T-cell (primary cell): Measurements from ENCODE around the gene SLC9B1. TPM values are rescaled to one million over a fixed set of nuclear protein-coding genes. Genes with fewer than 3 reads are reported as not detected.

Experiments
- ATAC-seq, 4 experiments: fragments of 200-7000 bp in 3 of 4; fragments of 150-1000 bp in 1 of 4; cut with Tn5 transposase; replicated peaks in 1 of 4; 1 replicate in 3 of 4; 2 replicates in 1 of 4; pipeline ENCODE4 v1.10.0; 2021; ENCODE audit warnings: moderate library complexity in 3 of 4, mild to moderate bottlenecking in 2 of 4, moderate number of reproducible peaks in 1 of 4
- CTCF ChIA-PET, 2 donors: fragments of 300-600 bp; sonication (Branson Sonifier 250); formaldehyde crosslinking; loops; one replicate each; lab custom pipeline; 2022; ENCODE audit warnings: antibody characterized with exemption in 2 of 2; lab: Charles Lee
- POLR2A ChIA-PET, 2 donors: fragments of 300-600 bp; sonication (Branson Sonifier 250); formaldehyde crosslinking; loops; one replicate each; lab custom pipeline; 2022; ENCODE audit warnings: antibody characterized with exemption in 2 of 2; lab: Charles Lee
- DNase-seq, 35 experiments: peaks; one replicate each; pipeline versions ENCODE4 v3.0.0 to v3.0.0-alpha.2; 2013 to 2023
- H3K27ac ChIP-seq: one replicate; pipeline ENCODE4 v1.5.1; 2013; ENCODE audit warnings: low read length
- H3K27me3 ChIP-seq, 2 experiments: replicated peaks in 1 of 2; 1 replicate in 1 of 2; 2 replicates in 1 of 2; pipeline versions ENCODE4 v1.6.1 to v1.7.0; 2013; ENCODE audit warnings: low read length in 1 of 2, mixed read lengths in 1 of 2; ENCODE audit not compliant: control insufficient read depth in 2 of 2, insufficient read depth in 2 of 2; ENCODE audit errors: extremely low read depth in 1 of 2
- H3K36me3 ChIP-seq, 2 donors: 1 replicate in 1 of 2; 2 replicates in 1 of 2; pipeline versions ENCODE4 v1.6.1 to v1.7.0; 2013; ENCODE audit warnings: low read length in 1 of 2; ENCODE audit not compliant: control insufficient read depth in 2 of 2, insufficient read depth in 1 of 2; ENCODE audit errors: extremely low read depth in 1 of 2
- H3K4me1 ChIP-seq, 2 experiments: 1 replicate in 1 of 2; 2 replicates in 1 of 2; pipeline versions ENCODE4 v1.6.1 to v1.7.0; 2013; ENCODE audit warnings: low read length in 2 of 2, mixed read lengths in 1 of 2; ENCODE audit not compliant: insufficient read depth in 2 of 2, control insufficient read depth in 1 of 2; ENCODE audit errors: extremely low read depth in 1 of 2
- H3K4me3 ChIP-seq, 2 donors: 1 replicate in 1 of 2; 2 replicates in 1 of 2; pipeline versions ENCODE4 v1.5.1 to v1.7.0; 2013; ENCODE audit warnings: mild to moderate bottlenecking in 2 of 2, low read length in 1 of 2, moderate library complexity in 1 of 2; ENCODE audit not compliant: control insufficient read depth in 1 of 2; ENCODE audit errors: extremely low read depth in 1 of 2
- H3K9me3 ChIP-seq: 2 replicates; pipeline ENCODE4 v1.7.0; 2013
- H3K27ac Mint-ChIP-seq, 2 donors: one replicate each; pipeline ENCODE4 v1.8.0; 2020 to 2021; ENCODE audit warnings: mild to moderate bottlenecking in 2 of 2, mixed read lengths in 2 of 2
- H3K27me3 Mint-ChIP-seq, 2 donors: one replicate each; pipeline ENCODE4 v1.8.0; 2021 to 2022; ENCODE audit warnings: mixed read lengths in 2 of 2
- H3K36me3 Mint-ChIP-seq: one replicate; pipeline ENCODE4 v1.8.0; 2021; ENCODE audit warnings: mixed read lengths
- H3K4me1 Mint-ChIP-seq, 3 donors: one replicate each; pipeline ENCODE4 v1.8.0; 2020 to 2022; ENCODE audit warnings: mixed read lengths in 3 of 3, mild to moderate bottlenecking in 1 of 3
- H3K4me3 Mint-ChIP-seq, 3 donors: one replicate each; pipeline ENCODE4 v1.8.0; 2020 to 2022; ENCODE audit warnings: mild to moderate bottlenecking in 3 of 3, mixed read lengths in 3 of 3, moderate library complexity in 3 of 3
- H3K9me3 Mint-ChIP-seq, 3 donors: one replicate each; pipeline ENCODE4 v1.8.0; 2020 to 2022; ENCODE audit warnings: mixed read lengths in 3 of 3
- WGBS: methylation state at CpG from one replicate; pipeline ENCODE4 v1.1.5; 2013; ENCODE audit warnings: missing lambda C conversion rate; ENCODE audit not compliant: insufficient coverage; 5-methylcytosine and 5-hydroxymethylcytosine counted together
- total RNA-seq, 35 experiments: library from RNA in 6 of 35; stranded (reverse) in 6 of 35; fragments of 120-200 nt in 1 of 35; gene quantifications; one replicate each; pipeline versions ENCODE4 v1.2.1 to v1.2.4 and lab custom pipeline; 2013 to 2026

SLC9B1 gene
- total RNA-seq (1 to 10 TPM; 2.0 to 4.6 (median 3.1) TPM), total RNA-seq (lab: John Stamatoyannopoulos, UW) (0.55 to 5.2 (median 2.5) reads per million in 29 experiments)
- total RNA-seq (2013), result 4.9 TPM

DNA sequence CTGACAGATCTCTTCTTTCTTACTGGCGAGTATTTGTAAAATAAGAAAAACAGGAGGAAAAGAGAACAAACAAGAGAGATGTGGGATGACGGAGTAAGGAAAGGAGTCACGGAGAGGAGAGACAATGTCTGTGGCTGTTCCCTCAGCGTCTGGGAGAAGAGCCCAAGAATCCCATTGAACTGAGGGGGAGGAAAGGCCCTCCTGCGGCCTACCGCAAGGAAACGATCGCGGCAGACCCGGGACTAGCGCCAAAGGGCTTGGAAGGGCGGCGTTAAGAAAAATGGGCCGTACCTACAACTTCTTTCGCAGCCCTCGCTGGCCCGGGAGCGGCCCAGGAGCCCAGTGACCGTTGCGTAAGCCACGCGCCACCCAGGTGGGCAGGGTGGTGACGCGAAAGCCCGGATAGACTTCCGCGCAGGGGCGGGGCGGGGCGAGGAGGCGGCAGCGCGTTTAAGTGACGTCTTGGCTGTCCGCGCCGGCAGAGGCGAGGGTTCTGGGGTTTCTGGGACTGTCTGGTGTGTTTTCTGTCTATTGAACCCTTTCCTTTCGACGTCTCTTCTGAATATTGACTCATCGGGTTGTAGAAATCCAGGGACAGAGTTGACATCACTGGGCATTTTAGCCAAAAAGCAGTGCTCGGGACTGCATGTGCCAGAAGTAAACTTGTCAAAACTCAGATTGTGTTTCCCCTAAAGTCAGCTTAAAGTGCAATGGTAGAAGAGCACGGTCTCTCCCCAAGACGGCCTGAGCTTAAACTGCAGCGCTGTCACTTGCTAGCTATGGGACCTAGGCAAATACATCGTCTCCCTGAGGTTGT, at the start of gene SLC9B1:
SLC9B1 (minus strand) TSS at position 398 of the 817 bp plus-strand sequence. CDS start 27,994 bp downstream, outside the sequence.
- CTCF ChIA-PET, result interaction anchor here (0.5 to 1.5 kb wide), 10 partner anchors 12 to 593 kb away, joined by 3 to 7 read pairs (median 4); partner anchors contain the start of genes BDH2 (in 1 of the 2) and UBE2D3 (in 1 of the 2)
- ATAC-seq (peak; percentile 94 to 99 (median 98)), DNase-seq (peak; percentile 81 to 95 (median 91))
- POLR2A ChIA-PET, result interaction anchor here (0.5 to 1.1 kb wide), 6 partner anchors 9 to 533 kb away, joined by 3 to 4 read pairs (median 3); partner anchors contain the start of gene UBE2D3 (in 1 of the 2)
- peak within 1 kb of the TSS; percentile 52 to 70 for H3K4me3 ChIP-seq
- no peaks in the 10 kb centered on the region for H3K27me3 ChIP-seq
- H3K4me3 Mint-ChIP-seq, result peak within 1 kb of the TSS; percentile 75 to 90 (median 87)
- H3K36me3 ChIP-seq, result no peaks in the 10 kb centered on the region
- peak within 1 kb of the TSS; percentile 93 to 99 for H3K27ac Mint-ChIP-seq
- H3K4me1 Mint-ChIP-seq, result peaks cover 14 to 28% (median 26%) of the 10 kb centered on the region in 3 donors
- no peaks in the 10 kb centered on the region for H3K27me3 Mint-ChIP-seq
- peak within 1 kb of the TSS; percentile 96 for H3K27ac ChIP-seq
- H3K9me3 Mint-ChIP-seq, result no peaks in the 10 kb centered on the region
- peaks cover 7 to 17% of the 10 kb centered on the region in 2 experiments for H3K4me1 ChIP-seq
- H3K9me3 ChIP-seq, result no peaks in the 10 kb centered on the region
- H3K36me3 Mint-ChIP-seq, result no peaks in the 10 kb centered on the region
- WGBS, result 0% methylated on average over 36 of the region's 46 CpGs

- H3K4me1 Mint-ChIP-seq, result peaks cover 6 to 19% (median 8%) of the 10 kb centered on the region in 3 donors
- Histone ChIP-seq H3K4me3 (no peak overlapping the region), H3K36me3 (peaks cover 0 to 4% of the 10 kb centered on the region in 2 donors), H3K27me3 (no peaks in the 10 kb centered on the region), H3K9me3 (no peaks in the 10 kb centered on the region), H3K4me1 (no peaks in the 10 kb centered on the region), H3K27ac (no peak overlapping the region)
- H3K27ac Mint-ChIP-seq, result no peak overlapping the region
- WGBS, result no CpG with 5 or more reads among the region's 2 CpGs
- H3K4me3 Mint-ChIP-seq, result no peak overlapping the region
- ChIA-PET POLR2A (no interaction called here), CTCF (no interaction called here)
- H3K27me3 Mint-ChIP-seq, result no peaks in the 10 kb centered on the region
- ATAC-seq (no peak), DNase-seq (no peak)
- H3K36me3 Mint-ChIP-seq, result peaks cover 33% of the 10 kb centered on the region
- no peaks in the 10 kb centered on the region for H3K9me3 Mint-ChIP-seq
Observed at GRCh38 chr4:103067841-103068547, 48.5 kb upstream of the SLC9B1 start.

DNA sequence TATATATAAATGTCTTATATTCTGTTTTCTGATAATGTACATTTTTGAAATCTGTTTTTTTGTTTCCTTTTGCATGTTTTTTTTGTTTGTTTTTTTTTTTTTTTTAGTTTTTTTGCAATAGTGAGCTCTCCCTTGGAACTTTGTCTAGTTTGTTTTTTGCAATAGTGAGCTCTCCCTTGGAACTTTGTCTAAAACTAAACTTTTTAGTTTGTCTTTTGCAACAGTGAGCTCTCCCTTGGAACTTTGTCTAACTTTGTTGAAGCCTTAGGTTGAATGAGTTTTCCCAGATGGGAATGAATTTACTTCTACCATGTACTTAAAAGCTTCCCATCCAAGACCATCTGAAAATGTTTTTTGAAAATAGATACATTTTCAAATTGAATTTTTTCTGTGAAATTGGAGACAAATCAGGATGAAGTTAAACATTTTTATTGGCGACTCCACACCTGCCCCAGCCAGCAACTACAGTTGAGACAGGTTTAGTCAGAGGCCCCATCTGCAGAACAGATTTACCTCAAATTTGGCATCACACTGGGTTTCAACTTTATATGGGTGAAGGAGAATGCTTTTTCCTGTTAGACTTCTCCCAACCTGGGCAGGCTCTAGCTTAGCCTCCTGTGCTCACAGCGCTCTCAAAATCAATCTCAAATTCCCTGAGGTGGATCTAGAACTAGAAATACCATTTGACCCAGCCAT, 41.1 kb upstream of the SLC9B1 start:
- 100% methylated on average over 1 of the region's 2 CpGs for WGBS
- Histone ChIP-seq H3K9me3 (no peaks in the 10 kb centered on the region), H3K27ac (no peak overlapping the region), H3K36me3 (no peaks in the 10 kb centered on the region), H3K27me3 (no peaks in the 10 kb centered on the region), H3K4me3 (no peak overlapping the region), H3K4me1 (no peaks in the 10 kb centered on the region)
- CTCF ChIA-PET, result interaction anchor here (0.6 to 1.0 kb wide), 4 partner anchors 31 to 512 kb away, joined by 3 to 5 read pairs (median 4); no protein-coding TSS in a partner anchor
- no peaks in the 10 kb centered on the region for H3K27me3 Mint-ChIP-seq
- ATAC-seq, result no peak
- no peak overlapping the region for H3K27ac Mint-ChIP-seq
- no peaks in the 10 kb centered on the region for H3K4me1 Mint-ChIP-seq
- H3K9me3 Mint-ChIP-seq, result no peaks in the 10 kb centered on the region
- POLR2A ChIA-PET, result interaction anchor here (0.6 to 0.7 kb wide), 3 partner anchors 17 to 261 kb away, joined by 3 to 5 read pairs (median 4); no protein-coding TSS in a partner anchor
- DNase-seq, result no peak
- H3K4me3 Mint-ChIP-seq, result no peak overlapping the region
- H3K36me3 Mint-ChIP-seq, result peaks cover 29% of the 10 kb centered on the region

DNA sequence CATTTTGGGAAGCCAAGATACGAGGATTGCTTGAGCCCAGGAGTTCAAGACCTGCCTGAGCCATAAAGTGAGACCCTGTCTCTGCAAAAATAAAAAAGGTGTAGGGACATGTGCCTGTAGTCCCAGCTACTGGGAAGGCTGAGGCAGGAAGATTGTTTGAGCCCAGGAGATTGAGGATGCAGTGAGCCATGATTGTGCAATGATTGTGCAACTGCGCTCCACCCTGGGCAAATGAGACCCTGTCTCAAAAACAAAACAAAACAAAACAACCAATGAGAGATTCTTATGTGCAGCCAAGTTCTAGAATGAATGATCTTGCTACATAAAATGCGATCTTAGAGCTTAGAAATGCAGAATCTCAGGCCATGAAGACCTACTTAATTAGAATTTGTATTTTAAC, 34.5 kb upstream of the SLC9B1 start:
- no peak overlapping the region for H3K27ac Mint-ChIP-seq
- CTCF ChIA-PET, result no interaction called here
- 100% methylated on average over 2 of the region's 3 CpGs for WGBS

GRCh38 chr4:103052779-103053178, 33.3 kb upstream of the SLC9B1 start:
- H3K27ac ChIP-seq, result no peak overlapping the region
- Mint-ChIP-seq H3K36me3 (peaks cover 23% of the 10 kb centered on the region), H3K27ac (no peak overlapping the region), H3K4me1 (no peaks in the 10 kb centered on the region), H3K4me3 (no peak overlapping the region), H3K9me3 (no peaks in the 10 kb centered on the region), H3K27me3 (no peaks in the 10 kb centered on the region)
- POLR2A ChIA-PET, result no interaction called here
- no peak for ATAC-seq
- H3K27me3 ChIP-seq, result no peaks in the 10 kb centered on the region
- CTCF ChIA-PET, result interaction anchor here (0.8 to 1.1 kb wide), 3 partner anchors 9 to 39 kb away, joined by 3 to 5 read pairs (median 3); no protein-coding TSS in a partner anchor
- no peak overlapping the region for H3K4me3 ChIP-seq
- H3K9me3 ChIP-seq, result no peaks in the 10 kb centered on the region
- WGBS, result 100% methylated on average over 1 of the region's 3 CpGs
- DNase-seq, result no peak
- H3K36me3 ChIP-seq, result peaks cover 0 to 19% of the 10 kb centered on the region in 2 donors
- no peaks in the 10 kb centered on the region for H3K4me1 ChIP-seq

More for the DNA sequence above, 34.5 kb upstream of the SLC9B1 start:
- no peak overlapping the region for H3K4me3 ChIP-seq
- H3K36me3 Mint-ChIP-seq, result peaks cover 13% of the 10 kb centered on the region
- H3K27me3 Mint-ChIP-seq, result no peaks in the 10 kb centered on the region
- POLR2A ChIA-PET, result no interaction called here
- H3K4me3 Mint-ChIP-seq, result no peak overlapping the region
- peaks cover 0 to 9% of the 10 kb centered on the region in 2 donors for H3K36me3 ChIP-seq
- ATAC-seq, result no peak
- H3K27ac ChIP-seq, result no peak overlapping the region
- no peaks in the 10 kb centered on the region for H3K9me3 ChIP-seq
- H3K27me3 ChIP-seq, result no peaks in the 10 kb centered on the region
- no peaks in the 10 kb centered on the region for H3K9me3 Mint-ChIP-seq
- no peaks in the 10 kb centered on the region for H3K4me1 ChIP-seq
- no peaks in the 10 kb centered on the region for H3K4me1 Mint-ChIP-seq
- DNase-seq, result no peak
